HepG2 (cell line): ENCODE data around the gene HS3ST5. TPM values are rescaled to one million over a fixed set of nuclear protein-coding genes. Genes with fewer than 3 reads are reported as not detected.
A peak's percentile ranks its signal among the peaks of the same experiment; 100 is the strongest.

Source experiments
- ARID4A ChIP-seq: sonication (generic); formaldehyde crosslinking; IDR thresholded peaks from 2 replicates; pipeline ENCODE4 v1.5.0; 2020; ENCODE audit warnings: mild to moderate bottlenecking, missing genetic modification reagents, borderline replicate concordance
- ARNT2 ChIP-seq: sonication (generic); formaldehyde crosslinking; IDR thresholded peaks from 2 replicates; pipeline ENCODE4 v1.8.0; 2022; ENCODE audit warnings: mild to moderate bottlenecking, low read depth, missing genetic modification reagents, moderate library complexity
- IKZF4 ChIP-seq: sonication (generic); formaldehyde crosslinking; IDR thresholded peaks from 2 replicates; pipeline ENCODE4 v1.5.1; 2020; ENCODE audit warnings: borderline replicate concordance, mild to moderate bottlenecking, low read depth, missing genetic modification reagents; ENCODE audit errors: not compliant biosample characterization
- MXD4 ChIP-seq: IDR thresholded peaks from 2 replicates; pipeline ENCODE4 v1.6.1; 2016; ENCODE audit warnings: mild to moderate bottlenecking, missing biosample characterization, missing genetic modification reagents
- NFRKB ChIP-seq: fragments of 450-650 bp; IDR thresholded peaks from 2 replicates; pipeline ENCODE4 v1.6.1; 2017
- NRL ChIP-seq: sonication (generic); formaldehyde crosslinking; IDR thresholded peaks from 2 replicates; pipeline ENCODE4 v1.5.0; 2020; ENCODE audit warnings: missing genetic modification reagents, mild to moderate bottlenecking, moderate library complexity, borderline replicate concordance
- SP5 ChIP-seq: IDR thresholded peaks from 2 replicates; pipeline ENCODE4 v1.6.1; 2016; ENCODE audit warnings: low read depth, borderline replicate concordance
- TFE3 ChIP-seq: IDR thresholded peaks from 2 replicates; pipeline ENCODE4 v1.6.1; 2016
- THAP7 ChIP-seq: sonication (generic); formaldehyde crosslinking; IDR thresholded peaks from 2 replicates; pipeline ENCODE4 v1.8.1; 2023; ENCODE audit warnings: mild to moderate bottlenecking, missing genetic modification reagents
- TSC22D2 ChIP-seq: sonication (generic); formaldehyde crosslinking; IDR thresholded peaks from 2 replicates; pipeline ENCODE4 v1.5.1; 2020; ENCODE audit warnings: missing genetic modification reagents, mild to moderate bottlenecking, borderline replicate concordance
- ZMYM4 ChIP-seq: sonication (generic); formaldehyde crosslinking; IDR thresholded peaks from 2 replicates; pipeline ENCODE4 v1.8.1; 2023; ENCODE audit warnings: mild to moderate bottlenecking, missing genetic modification reagents
- ZNF12 ChIP-seq: sonication (generic); formaldehyde crosslinking; IDR thresholded peaks from 2 replicates; pipeline ENCODE4 v1.5.0; 2020; ENCODE audit warnings: missing genetic modification reagents
- ZNF460 ChIP-seq: sonication (generic); formaldehyde crosslinking; IDR thresholded peaks from 2 replicates; pipeline ENCODE4 v1.5.1; 2020; ENCODE audit warnings: missing genetic modification reagents, mild to moderate bottlenecking, borderline replicate concordance
- ZNF569 ChIP-seq: sonication (generic); formaldehyde crosslinking; IDR thresholded peaks from 2 replicates; pipeline ENCODE4 v1.5.0; 2020; ENCODE audit warnings: mild to moderate bottlenecking, missing genetic modification reagents, moderate library complexity, borderline replicate concordance
- ZNF883 ChIP-seq: sonication (generic); formaldehyde crosslinking; IDR thresholded peaks from 2 replicates; pipeline ENCODE4 v1.5.1; 2020; ENCODE audit warnings: mild to moderate bottlenecking, missing genetic modification reagents; ENCODE audit errors: not compliant biosample characterization
- polyA plus RNA-seq, 8 experiments: library from polyadenylated mRNA; depleted of rRNA in 3 of 8; stranded (reverse) in 7 of 8; unstranded in 1 of 8; fragments of >200 nt; fragmentation: Illumina TruSeq in 4 of 8; extraction: Trizol in 4 of 8; gene quantifications; 2 replicates each; pipeline versions ENCODE4 v1.2.1 to v1.2.3, GENCODE V29; 2011 to 2016; ENCODE audit warnings: low read depth in 4 of 8, missing spikeins in 1 of 8, mixed read lengths in 1 of 8; ENCODE audit not compliant: insufficient read depth in 1 of 8
- total RNA-seq, 5 experiments: library from RNA; depleted of rRNA; stranded (reverse); fragments of >200 nt; fragmentation: Illumina TruSeq; extraction: Trizol; gene quantifications; 2 replicates each; pipeline ENCODE4 v1.2.3, GENCODE V29; 2016; ENCODE audit warnings: low read depth in 1 of 5

Gene HS3ST5
- total and polyA plus RNA-seq, 2 of the 13 experiments (the other 11 are each of a cell fraction or from before 2014, with no cell fraction given): 1.1 to 1.6 TPM

GRCh38 chr6:114144887-114145851 lies 197.7 kb downstream of the HS3ST5 start (continued):
- TF ChIP-seq IKZF4 (no peak), ARNT2 (CRISPR knock-in tag) (no peak), ARID4A (CRISPR knock-in tag) (no peak; the same call in 1 of the 2 replicates), THAP7 (CRISPR knock-in tag) (no peak), ZNF569 (no peak), ZNF883 (CRISPR knock-in tag) (no peak), SP5 (CRISPR knock-in tag) (0 out of 2 replicates have a peak, but pooled peaks have one; percentile 41), ZNF12 (CRISPR knock-in tag) (peak; percentile 76; the same call in 1 of the 2 replicates), NFRKB (no peak), ZNF460 (CRISPR knock-in tag) (no peak), NRL (CRISPR knock-in tag) (no peak), MXD4 (no peak), TFE3 (no peak), TSC22D2 (no peak), ZMYM4 (CRISPR knock-in tag) (peak; percentile 46; the same call in 1 of the 2 replicates)
